ENCODE data around the gene EFCAB11.

EFCAB11 gene

DNA sequence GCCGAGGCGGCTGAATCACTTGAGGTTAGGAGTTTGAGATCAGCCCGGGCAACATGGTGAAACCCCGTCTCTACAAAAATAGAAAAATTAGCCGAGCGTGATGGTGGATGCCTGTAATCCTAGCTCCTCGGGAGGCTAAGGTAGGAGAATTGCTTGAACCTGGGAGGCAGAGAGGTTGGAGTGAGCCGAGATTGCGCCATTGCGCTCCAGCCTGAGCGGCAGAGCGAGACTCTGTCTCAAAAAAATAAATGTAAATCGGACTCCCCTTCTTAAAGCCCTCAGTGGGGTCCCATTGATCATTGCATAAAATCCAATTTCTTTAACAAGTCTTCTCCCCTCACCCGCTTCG, 2.1 kb upstream of the EFCAB11 start:
- no peak for DNase-seq

DNA sequence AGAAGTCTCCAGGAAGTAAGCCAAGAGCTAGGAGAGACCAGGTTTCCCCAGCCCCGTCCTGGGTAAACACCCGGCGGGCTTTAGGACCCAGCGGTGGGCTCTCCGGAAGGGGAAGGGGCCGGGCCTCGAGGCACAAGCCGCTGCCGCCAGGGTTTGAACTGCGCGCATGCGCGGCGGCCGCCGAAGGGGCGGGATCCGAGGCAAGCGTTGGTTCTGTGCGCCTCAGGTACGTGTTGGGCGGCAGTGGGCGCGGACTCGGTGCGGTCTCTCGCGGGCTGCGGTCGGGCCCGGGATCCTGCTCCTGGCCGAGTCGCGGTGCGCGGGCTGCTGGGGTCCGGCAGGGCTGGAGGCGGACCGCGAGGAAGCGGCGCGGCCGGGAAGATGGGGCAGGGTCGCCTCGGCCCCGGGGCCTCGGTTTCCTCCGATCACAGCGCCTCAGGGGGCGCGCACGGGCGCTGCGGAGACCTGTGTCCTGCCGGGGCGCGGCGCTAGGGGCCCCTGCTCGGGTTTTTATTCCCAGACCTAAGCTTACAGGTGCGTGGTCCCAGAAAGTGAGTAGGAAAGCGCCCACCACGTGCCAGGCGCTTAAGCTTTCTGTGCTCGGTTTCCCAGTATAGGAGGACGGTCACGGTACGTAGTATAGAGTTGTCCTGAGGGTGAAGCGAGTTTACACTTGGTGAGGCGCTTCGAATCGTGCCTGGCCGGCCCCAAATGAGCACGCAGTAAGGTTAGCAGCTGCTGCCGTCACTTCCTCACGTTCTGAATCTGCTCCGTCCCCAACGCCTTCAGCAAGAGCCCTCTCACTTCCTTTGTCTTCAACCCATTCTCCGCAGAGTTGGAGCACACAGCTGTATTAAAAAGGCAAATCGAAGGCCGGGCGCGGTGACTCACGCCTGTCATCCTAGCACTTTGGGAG, 1.5 kb upstream of the EFCAB11 start, which contains the start of gene TDP1:
TDP1 (plus strand) TSS at position 183 of the 916 bp plus-strand sequence. CDS start 7,188 bp downstream, outside the sequence.
- DNase-seq = peak; percentile 54

DNA sequence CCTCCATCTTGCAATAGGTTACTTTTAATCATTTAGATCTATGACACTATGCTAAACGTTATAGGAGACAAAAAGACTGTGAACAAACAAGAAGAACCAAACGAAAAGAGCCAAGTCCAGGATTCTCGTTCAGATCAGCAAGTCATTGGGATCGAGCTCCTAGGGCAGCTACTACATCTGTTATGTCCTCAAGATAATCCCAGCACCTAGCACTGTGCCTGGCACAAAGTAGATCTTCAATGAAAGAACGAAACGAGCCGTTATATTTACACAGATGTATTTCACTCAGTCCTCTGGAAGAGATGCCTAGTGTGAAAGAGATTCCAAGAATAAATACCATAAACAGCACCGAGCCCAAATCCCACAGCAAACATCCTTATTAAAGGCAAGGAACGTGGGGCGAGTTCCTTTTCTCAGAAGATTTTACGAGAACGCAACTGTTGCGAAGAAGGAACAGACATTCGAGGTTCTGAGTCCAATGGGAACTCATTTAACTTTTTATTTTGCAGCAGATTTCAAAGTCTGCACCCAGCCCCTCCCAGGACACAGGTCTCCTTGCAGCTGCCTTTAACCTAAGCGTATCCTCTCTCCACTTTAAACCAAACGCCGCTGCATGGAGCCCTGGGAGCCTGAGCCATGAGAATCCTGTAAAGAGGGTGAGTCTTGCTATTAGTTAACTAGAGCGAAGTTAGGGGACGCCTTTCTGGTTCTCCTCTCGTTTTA, 653 bp upstream of the EFCAB11 start:
- DNase-seq = no peak

DNA sequence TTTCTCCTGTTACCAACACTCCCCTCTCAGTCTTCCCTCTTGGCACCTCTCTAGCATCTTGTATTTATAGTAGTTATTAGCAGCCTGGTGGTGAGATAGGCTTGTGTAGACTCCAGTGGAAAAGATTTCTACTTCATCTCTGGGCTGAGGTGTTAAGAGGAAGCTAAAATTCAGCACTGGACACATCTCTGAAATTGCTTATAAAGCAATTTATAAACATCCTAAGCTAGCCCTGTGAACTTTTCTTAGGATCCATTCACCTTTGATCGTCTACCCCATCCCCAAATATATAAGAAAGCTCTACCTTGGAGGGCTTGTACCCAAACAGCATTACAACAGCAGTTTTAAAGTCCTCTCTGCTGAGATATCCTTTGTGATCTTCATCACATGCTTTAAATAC, 928 bp downstream of the EFCAB11 start:
- no peak for DNase-seq

DNA sequence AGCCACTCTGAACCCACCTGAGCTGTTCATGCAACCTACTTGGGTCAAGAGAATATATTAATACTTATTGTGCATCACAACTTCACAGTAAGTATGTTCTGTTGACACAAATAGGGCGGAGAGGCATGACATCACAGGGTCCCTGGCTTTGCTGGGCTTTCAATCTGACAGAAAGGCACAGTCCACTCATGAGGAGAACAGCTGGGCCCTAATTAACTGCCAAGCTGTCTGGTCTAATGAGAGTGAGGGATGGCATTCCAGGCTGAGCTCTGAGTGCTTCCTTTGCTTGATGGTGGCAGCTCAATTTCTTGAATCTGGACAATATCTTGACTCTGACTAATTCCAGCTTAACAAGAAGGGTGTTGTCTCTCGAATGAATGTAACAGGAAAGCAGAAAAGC, 2.0 kb downstream of the EFCAB11 start:
- DNase-seq = no peak

DNA sequence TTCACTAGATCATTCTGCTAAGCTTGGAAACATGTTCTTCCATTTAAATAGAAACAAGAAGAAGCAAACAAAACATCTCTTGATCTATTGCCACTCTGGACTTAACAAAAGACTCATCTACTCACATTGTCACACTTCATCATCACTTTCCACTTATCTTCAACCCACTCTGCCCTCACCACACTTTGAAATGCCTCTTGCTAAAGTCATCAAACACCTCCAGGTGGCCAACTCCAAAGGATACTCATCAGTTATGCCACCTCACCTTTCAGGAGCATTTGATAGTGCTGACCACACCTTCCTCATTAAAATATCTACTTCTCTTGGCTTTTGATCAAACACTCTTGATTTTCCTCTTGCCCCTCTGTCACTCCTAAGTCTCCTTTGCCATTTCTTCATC, 7.2 kb downstream of the EFCAB11 start:
- DNase-seq = no peak

DNA sequence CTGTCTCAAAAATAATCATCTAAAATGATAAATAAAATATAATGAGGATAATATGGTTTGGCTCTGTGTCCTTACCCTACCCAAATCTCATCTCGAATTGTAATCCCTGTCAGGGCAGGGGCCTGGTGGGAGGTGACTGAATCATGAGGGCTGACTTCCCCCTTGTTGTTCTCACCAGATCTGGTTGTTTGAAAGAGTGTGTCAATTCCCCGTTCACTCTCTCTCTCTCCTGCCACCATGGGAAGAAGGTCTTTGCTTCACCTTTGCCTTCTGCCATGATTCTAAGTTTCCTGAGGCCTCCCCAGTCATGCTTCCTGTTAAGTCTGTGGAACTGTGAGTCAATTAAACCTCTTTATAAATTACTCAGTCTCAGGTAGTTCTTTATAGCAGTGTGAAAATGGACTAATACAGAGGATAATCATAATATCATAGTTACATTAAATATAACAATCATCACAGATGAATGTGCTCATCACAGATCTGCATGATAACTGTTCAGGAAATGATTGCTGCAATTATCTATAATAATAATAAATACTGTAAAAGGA, 12.6 kb downstream of the EFCAB11 start:
- no peak for DNase-seq

DNA sequence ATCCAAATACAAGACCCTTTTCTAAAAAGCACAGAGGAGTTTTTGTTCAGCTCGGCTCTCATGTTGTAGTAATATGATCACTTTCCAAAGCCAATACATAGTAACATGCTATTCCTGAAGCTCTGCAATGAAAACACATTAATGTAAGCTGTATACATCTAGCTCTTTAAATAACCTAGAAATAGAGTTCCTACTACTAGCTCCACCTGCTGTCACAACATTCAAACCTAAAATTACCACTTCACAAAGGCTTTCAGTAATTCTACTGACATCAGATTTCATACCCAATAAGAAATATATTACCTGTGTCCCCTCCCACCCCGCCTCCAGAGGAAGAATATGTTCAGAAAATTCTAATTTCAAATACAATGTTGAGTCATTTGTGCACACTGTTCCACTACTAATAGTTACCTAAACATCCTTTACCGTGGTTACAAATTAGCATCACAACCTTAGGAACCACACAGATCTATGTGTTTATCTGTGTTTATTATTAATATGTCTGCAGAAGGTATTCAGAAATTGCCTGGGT, 17.8 kb downstream of the EFCAB11 start:
- no peak for DNase-seq

DNA sequence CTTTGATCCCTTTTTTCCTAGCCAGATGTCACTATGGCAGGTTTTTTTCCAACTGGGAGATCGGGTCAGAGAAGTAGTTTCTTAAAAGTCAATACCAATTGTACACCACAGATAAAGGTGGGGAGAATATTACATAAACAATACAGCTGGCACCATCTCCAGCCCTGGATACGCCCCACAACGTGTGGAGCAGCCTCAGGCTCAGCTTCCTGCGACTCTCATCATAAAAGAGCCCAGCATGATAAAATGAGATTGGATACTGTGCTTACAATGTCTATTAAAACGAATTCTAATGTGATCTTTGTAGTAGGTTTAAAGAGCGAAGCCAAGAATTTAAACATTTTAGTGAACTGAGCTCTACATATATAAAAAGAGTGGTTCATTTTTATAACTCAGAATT, 21.5 kb downstream of the EFCAB11 start:
- DNase-seq = no peak

DNA sequence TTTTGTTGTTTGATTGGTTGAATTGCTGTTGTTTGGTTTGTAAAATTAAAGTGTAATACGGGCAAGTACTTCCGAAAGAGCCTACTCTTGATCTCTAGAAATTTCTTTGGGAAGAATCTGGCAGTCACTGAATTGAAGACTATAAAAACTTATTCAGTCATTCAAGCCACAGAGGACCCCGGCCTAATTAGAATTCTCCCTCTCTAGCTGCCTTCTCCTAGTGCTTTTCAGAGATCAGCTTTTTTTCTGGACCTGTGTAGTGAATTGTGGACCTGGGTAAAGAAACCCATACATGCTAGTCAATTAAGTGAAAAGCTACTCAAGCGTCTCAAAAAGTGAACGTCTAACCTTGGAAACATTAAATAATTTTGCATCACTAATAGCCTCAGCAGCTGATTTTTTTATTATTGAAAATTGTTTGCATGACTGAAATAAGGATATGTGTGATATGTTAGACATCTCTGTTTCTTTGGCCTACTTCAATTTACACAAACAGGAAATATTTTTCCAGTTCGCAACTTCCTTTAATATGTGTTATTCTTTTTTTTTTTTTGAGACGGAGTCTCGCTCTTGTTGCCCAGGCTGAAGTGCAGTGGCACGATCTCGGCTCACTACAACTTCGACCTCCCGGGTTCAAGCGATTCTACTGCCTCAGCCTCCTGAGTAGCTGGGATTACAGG, 27.2 kb downstream of the EFCAB11 start:
- DNase-seq = no peak

DNA sequence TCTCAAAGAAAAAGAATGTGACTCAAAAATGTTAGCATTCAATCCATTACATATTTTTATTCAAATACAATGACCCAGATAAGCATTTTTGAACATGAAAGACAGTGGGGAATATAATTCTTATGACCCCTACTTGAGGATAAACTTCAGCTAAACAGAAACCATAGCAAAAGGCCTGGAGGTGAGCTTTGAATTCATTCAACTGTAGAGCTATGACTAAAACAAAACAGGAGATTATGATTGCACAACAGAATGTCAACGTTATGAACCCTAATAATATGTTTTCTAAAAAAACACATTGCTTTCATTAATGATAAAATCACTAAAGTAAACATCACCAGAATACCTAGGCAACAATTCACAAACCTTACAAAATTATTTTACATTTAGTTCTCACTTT, 27.8 kb downstream of the EFCAB11 start:
- DNase-seq = no peak

DNA sequence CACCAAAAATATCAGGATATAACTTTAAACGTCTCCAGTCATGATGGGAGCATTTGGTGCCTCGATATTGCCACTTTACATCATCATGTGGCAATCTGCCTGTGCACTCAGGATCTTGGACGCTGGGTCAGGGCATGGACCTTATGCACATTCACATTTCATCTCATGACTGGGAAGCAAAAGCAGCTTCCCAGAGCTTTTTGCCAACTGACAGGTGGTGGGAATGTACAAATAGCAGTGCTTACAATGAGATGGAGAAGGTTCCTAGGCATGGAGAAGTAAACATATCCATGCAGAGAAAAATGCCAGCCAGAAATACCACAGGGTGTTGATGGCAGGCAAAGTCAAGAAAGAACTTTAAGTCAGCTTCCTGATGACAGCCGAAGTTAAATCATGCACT, 30.3 kb downstream of the EFCAB11 start:
- DNase-seq = no peak

DNA sequence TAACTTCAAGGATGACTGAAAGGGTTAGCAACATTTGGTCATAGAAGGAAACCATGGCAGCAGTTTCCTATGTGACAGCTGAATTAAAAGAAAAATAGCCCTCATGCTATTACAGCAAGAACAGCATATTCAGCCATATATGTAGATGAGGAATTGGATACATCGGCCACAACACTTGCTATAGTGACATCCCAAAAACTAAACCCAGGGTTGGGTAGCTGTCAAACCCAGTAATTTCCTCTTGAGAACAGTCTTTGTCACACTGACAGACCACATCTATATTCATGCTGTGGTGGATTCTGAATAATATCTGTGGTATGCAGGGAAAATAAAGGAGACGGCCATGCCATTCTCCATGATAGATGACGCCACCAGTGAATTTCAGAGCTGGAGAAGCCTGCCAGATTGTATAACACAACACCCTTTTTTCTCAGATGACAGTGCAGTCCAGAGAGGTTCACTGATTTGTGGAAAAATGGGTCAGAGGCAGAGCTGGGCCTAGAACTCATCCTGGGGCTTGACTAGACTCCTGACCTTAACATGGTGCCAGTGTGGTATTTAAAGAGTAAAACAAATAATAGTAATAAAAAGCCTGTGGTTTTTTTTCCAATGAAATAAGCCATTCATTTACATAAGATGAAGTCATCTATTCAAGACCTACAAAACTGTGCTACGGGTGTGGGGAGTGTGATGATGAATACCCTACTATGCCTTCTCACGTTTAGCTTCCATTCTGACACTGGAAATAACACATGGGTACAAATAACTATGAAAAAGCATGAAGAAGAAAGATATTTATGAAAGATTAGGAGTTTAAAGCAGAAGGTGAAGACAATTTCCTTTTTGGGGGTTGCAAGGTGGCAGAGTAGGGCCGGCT, 32.3 kb downstream of the EFCAB11 start:
- no peak for DNase-seq

DNA sequence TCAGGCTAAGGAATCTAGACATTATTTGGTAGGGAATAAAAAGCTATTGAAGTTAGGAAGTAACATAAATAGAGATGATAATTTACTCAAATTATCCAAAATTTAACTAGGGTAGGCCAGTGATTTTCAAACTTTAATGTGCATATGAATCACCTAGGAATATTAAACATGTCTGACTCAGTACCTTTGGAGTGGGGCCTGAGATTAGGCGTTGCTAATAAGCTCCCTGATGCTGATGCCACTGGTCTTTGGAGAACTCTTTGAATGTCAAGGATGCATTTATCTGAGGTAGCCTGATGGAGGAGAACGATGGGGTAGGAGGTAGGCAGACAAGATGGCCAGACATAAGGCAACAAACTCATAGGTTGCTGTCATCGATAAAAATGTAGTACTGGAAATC, 33.2 kb downstream of the EFCAB11 start:
- DNase-seq = no peak

DNA sequence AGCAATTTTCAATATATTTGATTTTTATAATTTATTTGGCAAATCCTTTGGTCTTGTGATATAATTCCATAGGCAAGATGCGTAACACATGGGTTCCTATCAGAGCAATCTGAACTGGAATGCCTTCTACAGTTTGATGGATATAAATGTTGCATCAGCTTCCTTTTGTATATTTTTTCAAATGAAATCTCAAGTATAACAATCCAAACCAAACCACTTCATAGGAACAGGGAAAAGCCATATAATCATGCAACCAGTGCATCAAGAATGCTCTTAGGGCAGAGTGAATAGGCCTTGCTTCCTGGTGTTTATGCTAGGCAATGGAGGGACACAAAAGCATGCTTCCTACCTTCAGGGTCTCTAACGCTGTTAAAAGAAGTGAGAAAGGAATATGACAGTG, 34.5 kb downstream of the EFCAB11 start:
- no peak for DNase-seq

DNA sequence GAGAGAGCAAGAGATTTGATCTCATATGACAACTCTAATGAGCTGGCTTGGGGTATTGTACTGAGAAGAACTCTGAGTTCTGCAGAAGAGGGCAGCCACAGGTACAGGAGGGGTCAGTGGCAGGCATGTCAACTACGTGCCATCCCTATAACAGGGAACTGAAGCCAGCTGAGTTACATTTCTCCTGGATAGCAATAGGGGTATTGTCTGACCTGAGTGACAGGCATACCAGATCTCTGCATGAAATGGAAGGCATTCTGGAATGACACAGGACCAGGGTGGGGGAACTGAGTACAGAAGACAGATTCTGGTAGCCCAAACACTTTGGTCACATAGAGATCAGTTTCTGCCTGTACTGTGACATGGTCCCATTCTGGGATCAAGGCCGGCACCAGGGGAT, 35.8 kb downstream of the EFCAB11 start:
- no peak for DNase-seq

DNA sequence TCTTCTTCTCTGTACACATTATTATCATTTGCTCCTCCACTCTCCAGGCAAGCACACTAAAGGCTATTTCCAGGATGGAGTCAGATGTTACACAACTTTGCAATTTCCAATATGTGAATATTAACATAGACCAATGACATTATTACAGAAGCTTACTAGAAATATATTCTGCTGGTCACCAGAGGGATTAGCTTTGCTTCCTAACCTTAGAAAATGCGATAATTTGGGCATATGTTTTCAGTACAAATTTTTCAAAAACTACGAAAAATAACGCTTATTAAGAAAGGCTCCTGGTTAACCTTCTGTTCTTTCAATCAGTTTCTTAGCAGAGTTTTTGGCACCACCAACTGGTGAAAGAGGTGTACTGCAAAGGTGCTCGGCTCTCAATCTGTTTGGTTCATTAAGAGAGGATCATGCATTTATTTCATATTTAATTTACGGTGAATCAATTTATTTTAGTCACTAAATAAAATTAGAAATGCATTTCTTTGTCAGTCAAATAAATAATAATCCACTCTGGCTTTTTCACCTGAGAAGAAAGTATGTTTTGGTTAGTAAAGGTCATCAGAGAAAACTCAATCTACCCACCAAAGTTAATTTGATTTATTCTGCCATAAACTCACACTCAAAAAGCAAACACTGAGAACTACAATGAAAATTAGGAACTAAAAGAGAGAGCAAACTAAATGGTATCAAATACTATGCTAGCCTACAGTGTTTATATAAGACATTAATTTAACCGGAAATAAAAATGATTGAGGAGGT, 39.2 kb downstream of the EFCAB11 start:
- no peak for DNase-seq

DNA sequence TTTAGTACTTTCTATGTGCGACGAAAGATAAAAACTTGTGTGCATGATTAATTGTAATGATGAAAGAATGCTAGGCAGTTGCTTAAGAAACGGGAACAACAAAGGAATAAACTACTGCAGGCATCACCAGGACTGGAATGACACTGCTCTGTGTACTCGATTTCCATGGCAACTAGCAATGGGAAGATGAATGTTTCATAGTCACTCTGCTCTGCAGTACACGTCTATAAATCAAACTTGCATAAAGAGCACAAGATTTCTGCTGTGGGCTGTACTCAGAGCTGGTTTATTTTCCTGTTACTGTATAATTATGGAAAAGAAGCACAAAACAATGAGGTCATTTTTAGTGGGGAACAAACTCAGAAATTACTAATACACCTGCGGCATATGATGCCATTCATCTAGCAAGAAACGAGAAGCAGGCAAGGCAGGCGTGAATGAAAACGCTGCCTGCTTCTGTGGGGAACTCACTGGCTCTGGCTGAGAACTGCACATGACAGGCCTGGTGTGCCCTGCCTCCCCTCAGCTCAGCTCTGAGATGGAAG, 41.8 kb downstream of the EFCAB11 start:
- DNase-seq = no peak

DNA sequence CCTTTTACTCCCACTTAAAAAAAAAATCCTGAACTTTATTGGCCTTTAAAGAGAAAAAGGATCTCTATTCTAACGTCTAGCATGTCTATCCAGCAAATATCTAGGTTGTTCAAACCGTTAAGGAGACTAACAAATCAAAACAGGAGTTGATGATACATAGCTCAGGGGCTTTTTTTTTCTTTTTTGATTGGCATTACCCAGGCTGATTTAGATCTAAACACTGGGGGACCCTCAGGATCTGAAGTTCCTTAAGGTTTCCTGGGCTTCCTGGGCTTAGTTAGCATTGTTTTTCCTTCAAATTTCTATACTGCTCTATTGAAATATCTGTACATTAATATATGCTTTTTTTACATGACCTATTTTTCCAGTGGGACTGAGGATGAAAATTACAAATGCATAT, 42.3 kb downstream of the EFCAB11 start:
- DNase-seq = no peak

DNA sequence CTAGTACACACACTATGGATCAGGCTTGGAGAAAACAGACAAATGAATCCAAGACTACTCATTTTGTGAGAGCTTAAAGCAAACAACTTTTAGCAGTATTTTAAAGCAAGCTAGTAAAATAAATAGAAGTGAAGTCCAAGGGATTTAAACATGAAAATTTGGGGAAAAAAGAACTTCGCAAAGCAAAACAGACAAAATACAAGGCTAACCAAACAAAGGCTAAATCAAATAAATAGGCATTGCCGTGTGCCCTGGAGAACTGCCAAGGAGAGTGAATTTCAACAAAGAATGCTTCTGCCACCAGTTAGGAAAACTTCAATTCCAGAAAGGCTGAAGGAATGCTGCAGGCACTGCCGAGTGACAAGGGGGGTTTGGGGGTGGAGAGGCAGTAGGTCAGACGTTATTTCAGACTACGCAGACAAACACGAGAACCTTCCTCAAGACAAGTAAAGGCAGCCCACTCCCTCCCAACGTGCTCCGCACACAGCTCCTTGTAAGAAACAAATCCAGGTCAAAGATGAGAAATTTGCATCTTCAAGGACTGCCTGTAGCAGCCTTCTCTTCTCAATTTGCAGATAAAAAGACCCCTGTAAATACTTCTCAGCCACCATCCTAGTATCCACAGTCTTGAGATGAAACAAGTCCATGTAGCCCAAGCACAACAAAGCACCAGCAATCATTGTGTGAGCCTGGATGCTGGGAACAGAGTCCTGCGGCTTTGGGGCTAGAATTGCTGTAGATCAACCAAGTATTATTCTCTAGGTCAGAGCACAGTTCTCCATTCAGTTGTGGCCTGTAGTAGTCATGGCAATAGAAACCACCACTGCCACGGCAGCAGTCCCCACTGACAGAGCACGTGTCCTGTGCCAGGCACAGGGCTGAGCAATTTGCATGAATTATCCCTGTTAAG, 43.3 kb downstream of the EFCAB11 start:
- no peak for DNase-seq

Data from GOT3 (cell line).